GM23338 (cell line): ENCODE measurements around the gene ZNF513. TPM values are rescaled to one million over a fixed set of nuclear protein-coding genes. Genes with fewer than 3 reads are reported as not detected.

ENCODE experiments used
- CREB1 ChIP-seq: fragments of 250-450 bp; sonication (Bioruptor Pico); IDR thresholded peaks from 2 replicates; pipeline ENCODE4 v1.5.0; 2020; ENCODE audit warnings: low read depth, mild to moderate bottlenecking, moderate library complexity
- EZH2 ChIP-seq: fragments of 200-600 bp; sonication (generic); IDR thresholded peaks from one replicate; pipeline ENCODE4 v1.8.0; 2017; ENCODE audit warnings: antibody characterized with exemption, mild to moderate bottlenecking, low read depth; ENCODE audit not compliant: unreplicated experiment
- EZH2phosphoT487 ChIP-seq: fragments of 200-600 bp; sonication (generic); IDR thresholded peaks from one replicate; pipeline ENCODE4 v1.8.1; 2018; ENCODE audit warnings: antibody characterized with exemption; ENCODE audit not compliant: unreplicated experiment
- JUNB ChIP-seq: IDR thresholded peaks from one replicate; pipeline ENCODE4 v1.6.1; 2016; ENCODE audit warnings: antibody characterized with exemption; ENCODE audit not compliant: unreplicated experiment
- NANOG ChIP-seq: IDR thresholded peaks from 2 replicates; pipeline ENCODE4 v1.6.1; 2016; ENCODE audit warnings: antibody characterized with exemption, borderline replicate concordance
- POLR2AphosphoS5 ChIP-seq: IDR thresholded peaks from 2 replicates; pipeline ENCODE4 v1.6.1; 2016; ENCODE audit warnings: antibody characterized with exemption, low read depth
- ZNF331 ChIP-seq: fragments of 250-450 bp; sonication (Bioruptor Pico); IDR thresholded peaks from 2 replicates; pipeline ENCODE4 v1.5.0; 2020; ENCODE audit warnings: low read depth, mild to moderate bottlenecking, moderate library complexity
- ZNF462 ChIP-seq: fragments of 250-450 bp; sonication (Bioruptor Pico); IDR thresholded peaks from 2 replicates; pipeline ENCODE4 v1.5.0; 2020; ENCODE audit warnings: mild to moderate bottlenecking, moderate library complexity
- polyA plus RNA-seq: library from polyadenylated mRNA; unstranded; fragments of >200 nt; fragmentation: Nextera tagmentation; extraction: Ambion mirVana; gene quantifications from 2 replicates; pipeline ENCODE4 v1.2.1, GENCODE V29; 2016
- total RNA-seq: library from RNA; depleted of rRNA; stranded (reverse); fragments of >200 nt; shearing (Covaris generic); gene quantifications from 2 replicates; pipeline ENCODE4 v1.2.3, GENCODE V29; 2014; rRNA removed
- TF ChIP-seq, protein P1 (sequence below): IDR thresholded peaks from 2 replicates; pipeline ENCODE4 v1.6.1; 2016; ENCODE audit warnings: antibody characterized with exemption

ZNF513 gene
- total and polyA plus RNA-seq, 2 experiments from 2014 or later: 10.4 to 13.2 TPM

DNA sequence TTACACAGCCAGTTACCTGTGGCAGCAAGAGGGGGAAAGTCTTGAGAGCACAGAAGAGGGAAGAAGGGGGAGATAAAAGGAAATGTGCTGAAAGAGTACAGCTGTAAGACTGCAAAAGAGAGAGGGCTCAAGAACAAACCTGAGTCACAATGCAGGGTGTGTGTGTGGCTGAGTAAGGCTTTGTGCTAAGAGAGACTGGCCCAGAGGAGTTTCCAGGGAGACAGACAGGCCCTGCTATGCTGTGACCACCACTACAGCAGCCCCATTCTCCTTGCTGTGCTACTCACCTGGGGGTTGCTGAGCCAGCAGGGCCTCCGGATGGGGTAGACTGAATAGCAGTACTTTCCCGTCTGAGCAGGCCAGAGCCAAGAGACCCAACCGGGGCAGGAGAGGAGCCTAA, 45.2 kb downstream of the ZNF513 start (continued):
- TF ChIP-seq ZNF462 (CRISPR knock-in tag) (no peak), POLR2AphosphoS5 (no peak), ZNF331 (no peak), EZH2phosphoT487 (no peak), NANOG (no peak), CREB1 (CRISPR knock-in tag) (no peak), JUNB (no peak), EZH2 (no peak)
- TF ChIP-seq, protein P1, sequence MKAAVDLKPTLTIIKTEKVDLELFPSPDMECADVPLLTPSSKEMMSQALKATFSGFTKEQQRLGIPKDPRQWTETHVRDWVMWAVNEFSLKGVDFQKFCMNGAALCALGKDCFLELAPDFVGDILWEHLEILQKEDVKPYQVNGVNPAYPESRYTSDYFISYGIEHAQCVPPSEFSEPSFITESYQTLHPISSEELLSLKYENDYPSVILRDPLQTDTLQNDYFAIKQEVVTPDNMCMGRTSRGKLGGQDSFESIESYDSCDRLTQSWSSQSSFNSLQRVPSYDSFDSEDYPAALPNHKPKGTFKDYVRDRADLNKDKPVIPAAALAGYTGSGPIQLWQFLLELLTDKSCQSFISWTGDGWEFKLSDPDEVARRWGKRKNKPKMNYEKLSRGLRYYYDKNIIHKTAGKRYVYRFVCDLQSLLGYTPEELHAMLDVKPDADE: no peak

Other genes starting within 250 kb of the ZNF513 start
- 65.9 and 79.7 TPM in 2 replicates for gene PREB, start 246.1 kb downstream of the ZNF513 start, total RNA-seq
- 39.0 and 41.2 TPM in 2 replicates for gene PREB, start 246.1 kb downstream of the ZNF513 start, polyA plus RNA-seq
- gene PRR30, start 241.3 kb downstream of the ZNF513 start, total RNA-seq: not detected in 2 replicates
- gene PRR30, start 241.3 kb downstream of the ZNF513 start, polyA plus RNA-seq: not detected in 2 replicates
- 0.07 TPM in 1 of 2 replicates, not detected in the other for gene TCF23, start 231.7 kb downstream of the ZNF513 start, total RNA-seq
- gene TCF23, start 231.7 kb downstream of the ZNF513 start, polyA plus RNA-seq: 0.03 TPM in 1 of 2 replicates, not detected in the other
- gene ATRAID, start 168.7 kb downstream of the ZNF513 start, total RNA-seq: 98.3 and 129 TPM in 2 replicates
- 154 and 164 TPM in 2 replicates for gene ATRAID, start 168.7 kb downstream of the ZNF513 start, polyA plus RNA-seq
- gene SLC5A6, start 168.5 kb downstream of the ZNF513 start, total RNA-seq: 138 and 153 TPM in 2 replicates
- gene SLC5A6, start 168.5 kb downstream of the ZNF513 start, polyA plus RNA-seq: 41.0 and 44.3 TPM in 2 replicates
- gene CAD, start 163.4 kb downstream of the ZNF513 start, total RNA-seq: 126 and 147 TPM in 2 replicates
- gene CAD, start 163.4 kb downstream of the ZNF513 start, polyA plus RNA-seq: 38.1 and 39.2 TPM in 2 replicates
- gene SLC30A3, start 117.7 kb downstream of the ZNF513 start, total RNA-seq: 5.1 and 8.3 TPM in 2 replicates
- 4.1 and 6.0 TPM in 2 replicates for gene SLC30A3, start 117.7 kb downstream of the ZNF513 start, polyA plus RNA-seq
- 0.39 and 0.59 TPM in 2 replicates for gene DNAJC5G, start 105.3 kb downstream of the ZNF513 start, total RNA-seq
- gene DNAJC5G, start 105.3 kb downstream of the ZNF513 start, polyA plus RNA-seq: not detected in 2 replicates
- gene TRIM54, start 98.3 kb downstream of the ZNF513 start, total RNA-seq: 3.3 and 4.5 TPM in 2 replicates
- gene TRIM54, start 98.3 kb downstream of the ZNF513 start, polyA plus RNA-seq: 1.6 and 3.4 TPM in 2 replicates
- 0.59 TPM in 1 of 2 replicates, not detected in the other for gene UCN, start 72.3 kb downstream of the ZNF513 start, total RNA-seq
- 0.30 and 0.99 TPM in 2 replicates for gene UCN, start 72.3 kb downstream of the ZNF513 start, polyA plus RNA-seq
- 52.5 and 68.9 TPM in 2 replicates for gene MPV17, start 57.6 kb downstream of the ZNF513 start, total RNA-seq
- gene MPV17, start 57.6 kb downstream of the ZNF513 start, polyA plus RNA-seq: 93.1 and 94.2 TPM in 2 replicates
- gene GTF3C2, start 24.0 kb downstream of the ZNF513 start, total RNA-seq: 110 and 118 TPM in 2 replicates
- 69.1 and 81.7 TPM in 2 replicates for gene GTF3C2, start 24.0 kb downstream of the ZNF513 start, polyA plus RNA-seq
- 43.9 and 51.4 TPM in 2 replicates for gene EIF2B4, start 10.4 kb downstream of the ZNF513 start, total RNA-seq
- gene EIF2B4, start 10.4 kb downstream of the ZNF513 start, polyA plus RNA-seq: 64.0 and 64.4 TPM in 2 replicates
- gene SNX17, start 10.1 kb downstream of the ZNF513 start, total RNA-seq: 58.0 and 66.2 TPM in 2 replicates
- gene SNX17, start 10.1 kb downstream of the ZNF513 start, polyA plus RNA-seq: 32.6 and 34.0 TPM in 2 replicates
- gene PPM1G, start 28.9 kb upstream of the ZNF513 start, total RNA-seq: 178 and 183 TPM in 2 replicates
- 201 and 211 TPM in 2 replicates for gene PPM1G, start 28.9 kb upstream of the ZNF513 start, polyA plus RNA-seq
- 118 and 128 TPM in 2 replicates for gene NRBP1, start 47.9 kb upstream of the ZNF513 start, total RNA-seq
- gene NRBP1, start 47.9 kb upstream of the ZNF513 start, polyA plus RNA-seq: 73.4 and 75.0 TPM in 2 replicates
- 6.6 and 15.8 TPM in 2 replicates for gene KRTCAP3, start 61.6 kb upstream of the ZNF513 start, total RNA-seq
- 51.2 and 52.4 TPM in 2 replicates for gene KRTCAP3, start 61.6 kb upstream of the ZNF513 start, polyA plus RNA-seq
- 17.2 and 17.6 TPM in 2 replicates for gene IFT172, start 109.0 kb upstream of the ZNF513 start, total RNA-seq
- 8.9 and 9.1 TPM in 2 replicates for gene IFT172, start 109.0 kb upstream of the ZNF513 start, polyA plus RNA-seq
- gene FNDC4, start 114.5 kb upstream of the ZNF513 start, total RNA-seq: 13.3 and 13.7 TPM in 2 replicates
- 5.9 and 7.8 TPM in 2 replicates for gene FNDC4, start 114.5 kb upstream of the ZNF513 start, polyA plus RNA-seq
- not detected in 2 replicates for gene GCKR, start 116.1 kb upstream of the ZNF513 start, total RNA-seq
- gene GCKR, start 116.1 kb upstream of the ZNF513 start, polyA plus RNA-seq: not detected in 2 replicates
- 26.5 and 38.4 TPM in 2 replicates for gene ZNF512, start 202.3 kb upstream of the ZNF513 start, total RNA-seq
- gene ZNF512, start 202.3 kb upstream of the ZNF513 start, polyA plus RNA-seq: 21.8 and 26.0 TPM in 2 replicates
- gene CCDC121, start 248.3 kb upstream of the ZNF513 start, total RNA-seq: 1.7 and 1.9 TPM in 2 replicates
- gene CCDC121, start 248.3 kb upstream of the ZNF513 start, polyA plus RNA-seq: 1.6 and 2.1 TPM in 2 replicates
- gene GPN1, start 248.3 kb upstream of the ZNF513 start, total RNA-seq: 40.3 and 41.2 TPM in 2 replicates
- 20.8 and 23.7 TPM in 2 replicates for gene GPN1, start 248.3 kb upstream of the ZNF513 start, polyA plus RNA-seq